Transverse colon (tissue), 4 donors: ENCODE results near the gene IRF5.

ENCODE experiments used
- CTCF ChIP-seq, 5 experiments: fragments of 200-600 bp in 3 of 5; fragments of 450-650 bp in 2 of 5; sonication (generic) in 3 of 5; IDR thresholded peaks; 1 replicate in 2 of 5; 2 replicates in 3 of 5; pipeline ENCODE4 v1.5.1; 2016 to 2017; ENCODE audit warnings: antibody characterized with exemption in 5 of 5, inconsistent platforms in 3 of 5, mild to moderate bottlenecking in 2 of 5, moderate library complexity in 1 of 5
- POLR2AphosphoS5 ChIP-seq, 3 donors: sonication (generic); formaldehyde crosslinking; IDR thresholded peaks; one replicate each; pipeline ENCODE4 v1.6.1; 2016; ENCODE audit warnings: antibody characterized with exemption in 3 of 3

- TF ChIP-seq CTCF (IDR thresholded peaks at IDR 0.05) (no peak), POLR2AphosphoS5 (IDR thresholded peaks at IDR 0.05) (no peak)
Observed at GRCh38 chr7:128902761-128903585, 34.8 kb upstream of the IRF5 start.
